Liver (tissue), 3 donors: Measurements from ENCODE around the gene RPS6KA2.

Experiments used
- RAD21 ChIP-seq, 2 donors: IDR thresholded peaks; 2 replicates each; pipeline ENCODE4 v1.6.1; 2016; ENCODE audit warnings: antibody characterized with exemption in 2 of 2, mild to moderate bottlenecking in 2 of 2
- SP1 ChIP-seq: IDR thresholded peaks from 2 replicates; pipeline ENCODE4 v1.6.1; 2018; ENCODE audit warnings: antibody characterized with exemption, mild to moderate bottlenecking
- TF ChIP-seq, protein P1 (sequence below): fragments of 150-350 bp; IDR thresholded peaks from 2 replicates; pipeline ENCODE4 v1.5.1; 2017; ENCODE audit warnings: improper control_type of control experiment, low read depth, low read length; ENCODE audit not compliant: missing input control
- TF ChIP-seq, protein P2 (sequence below): IDR thresholded peaks from 2 replicates; pipeline ENCODE4 v1.6.1; 2016; ENCODE audit warnings: antibody characterized with exemption
- TF ChIP-seq, protein P3 (sequence below): IDR thresholded peaks from 2 replicates; pipeline ENCODE4 v1.6.1; 2016; ENCODE audit warnings: antibody characterized with exemption
- donor health status: healthy.
- donor health status: healthy.

DNA sequence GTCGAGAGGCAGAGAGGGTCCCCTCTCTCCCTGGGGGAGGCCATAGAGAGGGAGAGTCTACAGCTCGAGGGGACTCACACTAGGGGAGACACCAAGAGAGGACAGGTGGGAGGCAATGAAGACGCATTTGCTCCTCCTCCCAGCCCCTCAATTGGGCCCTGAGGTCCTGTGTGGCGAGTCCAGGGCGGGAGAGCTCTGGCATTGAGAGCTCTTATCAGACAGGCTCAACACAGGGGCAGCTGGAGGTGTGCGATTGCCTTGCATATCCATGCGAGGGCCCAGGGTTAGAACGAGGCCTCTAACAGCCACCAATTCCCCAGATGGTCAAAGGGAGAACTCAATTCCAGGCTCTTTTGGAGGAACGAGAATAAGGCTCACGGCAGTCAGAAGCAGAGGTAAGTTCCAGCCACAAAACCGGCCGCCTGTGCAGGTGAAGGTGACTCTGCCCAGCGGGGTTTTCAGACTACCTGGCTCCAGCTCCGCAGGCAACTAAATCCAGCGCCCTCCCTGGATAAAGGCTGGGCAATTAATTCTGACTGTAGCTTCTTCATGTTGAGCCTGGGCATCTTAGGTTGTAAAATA, 150.3 kb downstream of the RPS6KA2 start:
- TF ChIP-seq, protein P1, sequence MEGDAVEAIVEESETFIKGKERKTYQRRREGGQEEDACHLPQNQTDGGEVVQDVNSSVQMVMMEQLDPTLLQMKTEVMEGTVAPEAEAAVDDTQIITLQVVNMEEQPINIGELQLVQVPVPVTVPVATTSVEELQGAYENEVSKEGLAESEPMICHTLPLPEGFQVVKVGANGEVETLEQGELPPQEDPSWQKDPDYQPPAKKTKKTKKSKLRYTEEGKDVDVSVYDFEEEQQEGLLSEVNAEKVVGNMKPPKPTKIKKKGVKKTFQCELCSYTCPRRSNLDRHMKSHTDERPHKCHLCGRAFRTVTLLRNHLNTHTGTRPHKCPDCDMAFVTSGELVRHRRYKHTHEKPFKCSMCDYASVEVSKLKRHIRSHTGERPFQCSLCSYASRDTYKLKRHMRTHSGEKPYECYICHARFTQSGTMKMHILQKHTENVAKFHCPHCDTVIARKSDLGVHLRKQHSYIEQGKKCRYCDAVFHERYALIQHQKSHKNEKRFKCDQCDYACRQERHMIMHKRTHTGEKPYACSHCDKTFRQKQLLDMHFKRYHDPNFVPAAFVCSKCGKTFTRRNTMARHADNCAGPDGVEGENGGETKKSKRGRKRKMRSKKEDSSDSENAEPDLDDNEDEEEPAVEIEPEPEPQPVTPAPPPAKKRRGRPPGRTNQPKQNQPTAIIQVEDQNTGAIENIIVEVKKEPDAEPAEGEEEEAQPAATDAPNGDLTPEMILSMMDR, result no peak
- TF ChIP-seq RAD21 (IDR thresholded peaks at IDR 0.05) (no peak), SP1 (no peak)
- TF ChIP-seq, protein P2, sequence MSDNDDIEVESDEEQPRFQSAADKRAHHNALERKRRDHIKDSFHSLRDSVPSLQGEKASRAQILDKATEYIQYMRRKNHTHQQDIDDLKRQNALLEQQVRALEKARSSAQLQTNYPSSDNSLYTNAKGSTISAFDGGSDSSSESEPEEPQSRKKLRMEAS, result no peak
- TF ChIP-seq, protein P3, sequence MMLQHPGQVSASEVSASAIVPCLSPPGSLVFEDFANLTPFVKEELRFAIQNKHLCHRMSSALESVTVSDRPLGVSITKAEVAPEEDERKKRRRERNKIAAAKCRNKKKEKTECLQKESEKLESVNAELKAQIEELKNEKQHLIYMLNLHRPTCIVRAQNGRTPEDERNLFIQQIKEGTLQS, result no peak
